Measurements from ENCODE around the gene FAM131A. TPM values are rescaled to one million over a fixed set of nuclear protein-coding genes. Genes with fewer than 3 reads are reported as not detected.

The FAM131A gene
- total and polyA plus RNA-seq, 2 of the 4 experiments (the other 2 are of a cell fraction): 10.8 to 19.5 TPM

- Histone ChIP-seq H4K8ac (ENCODE audit: low read depth in 2 of 2, low read length in 2 of 2) (no peak overlapping the region), H2AK5ac (ENCODE audit: low read depth, low read length) (no peak overlapping the region), H3K9me1 (ENCODE audit: insufficient read depth, low read length) (peaks cover 9% of the 10 kb centered on the region; the same call in 1 of the 2 replicates), H2BK20ac (ENCODE audit: low read depth, low read length) (no peak overlapping the region), H2AFZ (replicated peaks; ENCODE audit: low read length, poor library complexity) (peak overlapping the region; percentile 41), H3K4me2 (ENCODE audit: low read depth, low read length) (no peak overlapping the region), H3K56ac (ENCODE audit: extremely low read depth, insufficient read depth, low read length) (no peak overlapping the region), H3K27me3 (ENCODE audit: control insufficient read depth, insufficient read depth, low read length) (no peaks in the 10 kb centered on the region), H4K5ac (ENCODE audit: low read depth, low read length) (no peak overlapping the region), H2BK120ac (ENCODE audit: low read depth, low read length) (no peak overlapping the region), H2AK9ac (replicated peaks; ENCODE audit: low read depth, low read length, poor library complexity) (no peak overlapping the region), H3K4ac (ENCODE audit: low read depth, low read length) (no peak overlapping the region), H3K79me1 (ENCODE audit: low read depth in 1 of 2, low read length in 2 of 2) (no peaks in the 10 kb centered on the region), H3K9ac (ENCODE audit: low read depth, low read length) (no peak overlapping the region), H4K20me1 (ENCODE audit: insufficient read depth, low read length) (no peaks in the 10 kb centered on the region; the same call in 1 of the 2 replicates), H3K14ac (replicated peaks; ENCODE audit: low read depth, low read length) (no peak overlapping the region), H4K91ac (ENCODE audit: insufficient read depth, low read depth, low read length) (no peak overlapping the region), H2BK15ac (ENCODE audit: low read depth, low read length) (no peak overlapping the region), H3K27ac (ENCODE audit: insufficient read depth, low read length) (no peak overlapping the region), H3K4me3 (ENCODE audit: insufficient read depth, low read depth, low read length) (no peak overlapping the region), H2BK5ac (ENCODE audit: low read depth, low read length, poor library complexity, severe bottlenecking) (no peak overlapping the region), H3K36me3 (ENCODE audit: control insufficient read depth, insufficient read depth, low read length) (peaks cover 22% of the 10 kb centered on the region), H3K9me3 (ENCODE audit: control insufficient read depth, insufficient read depth, low read length) (no peaks in the 10 kb centered on the region), H3K23ac (ENCODE audit: low read depth, low read length) (no peak overlapping the region), H3K18ac (ENCODE audit: low read depth, low read length) (no peak overlapping the region), H3K4me1 (ENCODE audit: control insufficient read depth, insufficient read depth, low read length) (no peaks in the 10 kb centered on the region)
- dilution Hi-C loops (cut with HindIII; ENCODE audit: low sequenced_read_pairs, unreplicated experiment) (loop anchor here (25.0 kb wide), 1 partner anchor 184 kb away; no protein-coding TSS in a partner anchor), in situ Hi-C loops (cut with MboI; ENCODE audit: low sequenced_read_pairs) (no loop called here), intact Hi-C loops (cut with micrococcal nuclease) (no loop called here)
- no CpG with 5 or more reads among the region's 11 CpGs for WGBS, 2 experiments (ENCODE audit: extremely low coverage in 2 of 2, insufficient read length in 1 of 2)
- TF ChIP-seq FOS (IDR thresholded peaks at IDR 0.05; ENCODE audit: low read depth, low read length) (no peak), RCOR1 (IDR thresholded peaks at IDR 0.05; ENCODE audit: insufficient replicate concordance, low read length) (no peak), RFX5 (IDR thresholded peaks at IDR 0.05; ENCODE audit: low read depth, low read length) (no peak), NFE2L2 (IDR thresholded peaks at IDR 0.05; ENCODE audit: low read depth, low read length) (no peak), SMC3 (IDR thresholded peaks at IDR 0.05; ENCODE audit: low read depth, low read length) (no peak), POLR2A (IDR thresholded peaks at IDR 0.05; ENCODE audit: low read depth, low read length) (no peak), BHLHE40 (IDR thresholded peaks at IDR 0.05; ENCODE audit: low read depth, low read length) (no peak), CHD1 (IDR thresholded peaks at IDR 0.05; ENCODE audit: low read depth, low read length) (no peak), RAD21 (IDR thresholded peaks at IDR 0.05; ENCODE audit: low read length) (no peak), MXI1 (IDR thresholded peaks at IDR 0.05; ENCODE audit: borderline replicate concordance, low read depth, low read length) (no peak), USF2 (IDR thresholded peaks at IDR 0.05; ENCODE audit: low read depth, low read length) (no peak), MAFK (IDR thresholded peaks at IDR 0.05; ENCODE audit: low read depth, low read length) (no peak), MAZ (IDR thresholded peaks at IDR 0.05; ENCODE audit: borderline replicate concordance, low read depth, low read length) (no peak)
- TF ChIP-seq, protein P1, sequence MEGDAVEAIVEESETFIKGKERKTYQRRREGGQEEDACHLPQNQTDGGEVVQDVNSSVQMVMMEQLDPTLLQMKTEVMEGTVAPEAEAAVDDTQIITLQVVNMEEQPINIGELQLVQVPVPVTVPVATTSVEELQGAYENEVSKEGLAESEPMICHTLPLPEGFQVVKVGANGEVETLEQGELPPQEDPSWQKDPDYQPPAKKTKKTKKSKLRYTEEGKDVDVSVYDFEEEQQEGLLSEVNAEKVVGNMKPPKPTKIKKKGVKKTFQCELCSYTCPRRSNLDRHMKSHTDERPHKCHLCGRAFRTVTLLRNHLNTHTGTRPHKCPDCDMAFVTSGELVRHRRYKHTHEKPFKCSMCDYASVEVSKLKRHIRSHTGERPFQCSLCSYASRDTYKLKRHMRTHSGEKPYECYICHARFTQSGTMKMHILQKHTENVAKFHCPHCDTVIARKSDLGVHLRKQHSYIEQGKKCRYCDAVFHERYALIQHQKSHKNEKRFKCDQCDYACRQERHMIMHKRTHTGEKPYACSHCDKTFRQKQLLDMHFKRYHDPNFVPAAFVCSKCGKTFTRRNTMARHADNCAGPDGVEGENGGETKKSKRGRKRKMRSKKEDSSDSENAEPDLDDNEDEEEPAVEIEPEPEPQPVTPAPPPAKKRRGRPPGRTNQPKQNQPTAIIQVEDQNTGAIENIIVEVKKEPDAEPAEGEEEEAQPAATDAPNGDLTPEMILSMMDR (conservative IDR thresholded peaks at IDR 0.05; ENCODE audit: low read depth, low read length): no peak
- no TSS peak for BruUV-seq (replicated peaks)
- DNase-seq (no peak), ATAC-seq (ENCODE audit: low read depth) (no peak)
- ChIA-PET CTCF (no interaction called here), POLR2A (ENCODE audit: unreplicated experiment) (no interaction called here)
Observed at GRCh38 chr3:184352897-184353545, 15.6 kb downstream of the FAM131A start.

Measured in IMR-90 (cell line).